Osteoblast (primary cell): ENCODE measurements around the gene METAP1D. TPM values are rescaled to one million over a fixed set of nuclear protein-coding genes. Genes with fewer than 3 reads are reported as not detected.

ENCODE experiments used
- DNase-seq: peaks from one replicate; pipeline ENCODE4 v3.0.0; 2011; ENCODE audit warnings: low spot score, mixed read lengths; ENCODE audit not compliant: insufficient read length; ENCODE audit errors: missing footprints
- H2AFZ ChIP-seq: 2 replicates; pipeline ENCODE4 v1.6.0; 2011; ENCODE audit warnings: mild to moderate bottlenecking, low read length
- H3K27ac ChIP-seq: 2 replicates; pipeline ENCODE4 v1.5.1; 2011; ENCODE audit warnings: mild to moderate bottlenecking, low read depth, low read length, moderate library complexity
- H3K27me3 ChIP-seq: 2 replicates; pipeline ENCODE4 v1.6.0; 2012; ENCODE audit warnings: mild to moderate bottlenecking, control low read depth, inconsistent platforms, low read length, moderate library complexity; ENCODE audit not compliant: insufficient read depth
- H3K36me3 ChIP-seq: 2 replicates; pipeline ENCODE4 v1.5.1; 2011; ENCODE audit warnings: mild to moderate bottlenecking, low read length, control low read depth, moderate library complexity; ENCODE audit not compliant: insufficient read depth
- H3K4me1 ChIP-seq: 2 replicates; pipeline ENCODE4 v1.5.1; 2011; ENCODE audit warnings: mild to moderate bottlenecking, low read length, control low read depth, moderate library complexity; ENCODE audit not compliant: insufficient read depth
- H3K4me2 ChIP-seq: 2 replicates; pipeline ENCODE4 v1.6.0; 2011; ENCODE audit warnings: mild to moderate bottlenecking, low read length; ENCODE audit not compliant: insufficient read depth
- H3K4me3 ChIP-seq: fragments of 200-600 bp; sonication (generic); 3 replicates; pipeline ENCODE4 v1.5.1; 2012; ENCODE audit warnings: mild to moderate bottlenecking, low read length, inconsistent platforms; ENCODE audit not compliant: insufficient read depth
- H3K79me2 ChIP-seq: 2 replicates; pipeline ENCODE4 v1.6.0; 2012; ENCODE audit warnings: mild to moderate bottlenecking, low read length, control low read depth, inconsistent platforms; ENCODE audit not compliant: insufficient read depth
- H3K9me3 ChIP-seq: 2 replicates; pipeline ENCODE4 v1.5.1; 2011; ENCODE audit warnings: low read depth, low read length, control low read depth
- H4K20me1 ChIP-seq: 2 replicates; pipeline ENCODE4 v1.6.0; 2012; ENCODE audit warnings: mild to moderate bottlenecking, low read length, control low read depth; ENCODE audit not compliant: insufficient read depth
- CTCF ChIP-seq: IDR thresholded peaks from 2 replicates; pipeline ENCODE4 v1.5.1; 2011; ENCODE audit warnings: mild to moderate bottlenecking, low read depth, low read length, moderate library complexity; ENCODE audit errors: extremely low read depth
- total RNA-seq: library from RNA; depleted of rRNA; stranded (reverse); fragments of >200 nt; gene quantifications from 2 replicates; pipeline ENCODE4 v1.2.3, GENCODE V29; 2012

METAP1D gene
- total RNA-seq, 1 donor = 11.2 TPM

GRCh38 chr2:172070936-172071335 is 71.2 kb downstream of the METAP1D start:
- no peak for TF ChIP-seq CTCF
- no peaks in the 10 kb centered on the region for H3K9me3 ChIP-seq
- no peak for DNase-seq
- H3K36me3 ChIP-seq = no peaks in the 10 kb centered on the region
- H3K27ac ChIP-seq = no peak overlapping the region
- H4K20me1 ChIP-seq = no peaks in the 10 kb centered on the region
- H3K27me3 ChIP-seq = no peaks in the 10 kb centered on the region
- H3K4me1 ChIP-seq = no peaks in the 10 kb centered on the region
- no peaks in the 10 kb centered on the region for H3K79me2 ChIP-seq
- no peak overlapping the region for H2AFZ ChIP-seq
- H3K4me3 ChIP-seq = no peak overlapping the region
- H3K4me2 ChIP-seq = no peak overlapping the region

GRCh38 chr2:172072303-172072702 is 72.5 kb downstream of the METAP1D start:
- H3K36me3 ChIP-seq = no peaks in the 10 kb centered on the region

GRCh38 chr2:172072706-172073105 is 73.0 kb downstream of the METAP1D start:
- no peak overlapping the region for H3K4me2 ChIP-seq
- H3K36me3 ChIP-seq = no peaks in the 10 kb centered on the region
- DNase-seq = no peak
- H3K9me3 ChIP-seq = no peaks in the 10 kb centered on the region
- TF ChIP-seq CTCF = no peak
- H3K27ac ChIP-seq = no peak overlapping the region
- no peak overlapping the region for H2AFZ ChIP-seq
- no peaks in the 10 kb centered on the region for H3K79me2 ChIP-seq
- H3K27me3 ChIP-seq = no peaks in the 10 kb centered on the region
- H4K20me1 ChIP-seq = no peaks in the 10 kb centered on the region
- H3K4me1 ChIP-seq = no peaks in the 10 kb centered on the region
- H3K4me3 ChIP-seq = no peak overlapping the region

More at GRCh38 chr2:172072303-172072702, 72.5 kb downstream of the METAP1D start:
- Histone ChIP-seq H3K4me3 (no peak overlapping the region), H2AFZ (no peak overlapping the region), H3K79me2 (no peaks in the 10 kb centered on the region), H3K4me2 (no peak overlapping the region), H3K4me1 (no peaks in the 10 kb centered on the region), H3K9me3 (no peaks in the 10 kb centered on the region), H3K27ac (no peak overlapping the region), H3K27me3 (no peaks in the 10 kb centered on the region), H4K20me1 (no peaks in the 10 kb centered on the region)
- TF ChIP-seq CTCF = no peak
- DNase-seq = no peak

DNA sequence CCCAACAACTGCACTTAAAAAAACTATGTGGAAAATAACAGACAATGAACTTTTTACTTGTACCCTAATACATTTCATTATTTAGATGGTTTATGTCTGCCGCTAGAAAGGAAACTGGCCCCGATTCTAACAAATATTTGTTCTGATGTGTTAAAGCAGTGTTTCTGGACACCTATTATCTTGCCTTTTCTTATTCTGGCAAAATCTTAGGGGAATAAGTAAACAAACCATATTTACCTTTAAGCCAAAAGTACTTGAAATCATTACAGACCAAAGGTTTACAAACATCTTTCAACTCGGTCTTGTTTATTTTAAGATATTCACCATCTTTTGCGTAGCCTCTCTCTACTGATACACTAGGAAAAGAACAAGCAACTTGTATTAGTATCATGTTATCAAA is 73.8 kb downstream of the METAP1D start:
- H3K27ac ChIP-seq = no peak overlapping the region

More for the DNA sequence above, 73.8 kb downstream of the METAP1D start:
- Histone ChIP-seq H3K79me2 (no peaks in the 10 kb centered on the region), H3K36me3 (no peaks in the 10 kb centered on the region), H3K27me3 (no peaks in the 10 kb centered on the region), H2AFZ (no peak overlapping the region), H3K9me3 (no peaks in the 10 kb centered on the region), H3K4me1 (no peaks in the 10 kb centered on the region), H3K4me2 (no peak overlapping the region), H4K20me1 (no peaks in the 10 kb centered on the region), H3K4me3 (no peak overlapping the region)
- DNase-seq = no peak
- TF ChIP-seq CTCF = no peak
